Measurements from ENCODE around the gene BLID. TPM values are rescaled to one million over a fixed set of nuclear protein-coding genes. Genes with fewer than 3 reads are reported as not detected.

The BLID gene
- total and polyA plus RNA-seq, 3 donors from 2014 or later = 2.8 to 4.6 TPM; not detected in 1

GRCh38 chr11:122094836-122095235 is 21.2 kb downstream of the BLID start:
- no peaks in the 10 kb centered on the region for H3K36me3 ChIP-seq (ENCODE audit: low read depth, missing control alignments)
- H3K27ac ChIP-seq = peak overlapping the region in 1 of 2 donors; percentile 78
- no peaks in the 10 kb centered on the region for H3K27me3 ChIP-seq
- H3K9me3 ChIP-seq = no peaks in the 10 kb centered on the region
- no peaks in the 10 kb centered on the region for H3K4me1 ChIP-seq
- no peak for TF ChIP-seq CTCF (IDR thresholded peaks at IDR 0.05)
- TF ChIP-seq POLR2A (IDR thresholded peaks at IDR 0.05) = no peak
- intact Hi-C loops (cut with DNase I; ENCODE audit: low total_unique reads) = loop anchor here (5.0 kb wide), 1 partner anchor 438 kb away; no protein-coding TSS in a partner anchor
- WGBS, 2 donors = 45 to 58% methylated on average over 4 of the region's 4 CpGs
- no peak for DNase-seq
- no peak overlapping the region for H3K4me3 ChIP-seq

DNA sequence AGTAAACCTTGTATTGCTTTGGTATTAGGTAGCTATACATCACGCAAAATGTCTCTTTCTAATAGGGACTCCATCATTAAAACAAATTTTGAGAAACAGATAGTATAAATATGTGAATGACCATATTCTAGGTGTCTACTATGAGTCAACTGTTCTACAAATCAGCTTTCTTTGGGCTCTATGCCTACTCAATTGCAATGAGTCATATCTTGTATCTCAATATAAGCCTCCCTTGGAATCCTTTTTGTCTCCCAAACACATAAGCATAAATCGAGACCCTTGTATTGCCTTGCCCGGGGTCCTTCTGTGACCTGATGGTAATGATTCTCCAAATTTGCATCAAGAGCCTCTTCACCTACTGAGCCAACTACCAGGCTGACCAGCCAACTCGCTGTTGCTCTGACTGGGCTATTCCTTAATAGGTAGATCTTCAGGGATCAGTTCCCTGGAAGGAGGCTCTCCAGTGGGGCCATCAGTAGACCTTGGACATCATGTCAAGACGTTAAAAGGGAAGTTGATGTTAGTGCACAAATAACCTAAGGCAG is 22.2 kb downstream of the BLID start:
- no peak for DNase-seq
- Histone ChIP-seq H3K27me3 (no peaks in the 10 kb centered on the region), H3K4me3 (no peak overlapping the region), H3K4me1 (no peaks in the 10 kb centered on the region), H3K9me3 (no peaks in the 10 kb centered on the region), H3K36me3 (ENCODE audit: low read depth, missing control alignments) (no peaks in the 10 kb centered on the region), H3K27ac (no peak overlapping the region)
- intact Hi-C loops (cut with DNase I; ENCODE audit: low total_unique reads) = no loop called here
- TF ChIP-seq POLR2A (IDR thresholded peaks at IDR 0.05) (no peak), CTCF (IDR thresholded peaks at IDR 0.05) (no peak)
- WGBS, 2 donors = 70 to 73% methylated on average over 5 of the region's 5 CpGs

GRCh38 chr11:122091835-122092234 is 24.2 kb downstream of the BLID start:
- TF ChIP-seq POLR2A (IDR thresholded peaks at IDR 0.05) (no peak), CTCF (IDR thresholded peaks at IDR 0.05) (no peak)
- 72 to 82% methylated on average over 1 of the region's 1 CpG for WGBS, 2 donors
- intact Hi-C loops (cut with DNase I; ENCODE audit: low total_unique reads) = no loop called here

GRCh38 chr11:122089111-122089510 is 26.9 kb downstream of the BLID start:
- 37 to 44% methylated on average over 1 of the region's 1 CpG for WGBS, 2 donors
- intact Hi-C loops (cut with DNase I; ENCODE audit: low total_unique reads) = no loop called here
- Histone ChIP-seq H3K4me1 (peaks cover 4% of the 10 kb centered on the region), H3K4me3 (no peak overlapping the region), H3K36me3 (ENCODE audit: low read depth, missing control alignments) (no peaks in the 10 kb centered on the region), H3K27ac (no peak overlapping the region), H3K9me3 (no peaks in the 10 kb centered on the region), H3K27me3 (no peaks in the 10 kb centered on the region)
- no peak for DNase-seq
- TF ChIP-seq POLR2A (IDR thresholded peaks at IDR 0.05) (no peak), CTCF (IDR thresholded peaks at IDR 0.05) (no peak)

More at GRCh38 chr11:122091835-122092234, 24.2 kb downstream of the BLID start:
- no peak overlapping the region for H3K27ac ChIP-seq
- DNase-seq = no peak
- H3K4me1 ChIP-seq = no peaks in the 10 kb centered on the region
- no peaks in the 10 kb centered on the region for H3K27me3 ChIP-seq
- H3K36me3 ChIP-seq (ENCODE audit: low read depth, missing control alignments) = no peaks in the 10 kb centered on the region
- no peak overlapping the region for H3K4me3 ChIP-seq
- no peaks in the 10 kb centered on the region for H3K9me3 ChIP-seq

GRCh38 chr11:122085712-122086111 is 30.3 kb downstream of the BLID start:
- Histone ChIP-seq H3K4me3 (no peak overlapping the region), H3K9me3 (no peaks in the 10 kb centered on the region), H3K27ac (no peak overlapping the region), H3K36me3 (ENCODE audit: low read depth, missing control alignments) (no peaks in the 10 kb centered on the region), H3K27me3 (no peaks in the 10 kb centered on the region), H3K4me1 (peaks cover 4% of the 10 kb centered on the region)
- 45 to 55% methylated on average over 3 of the region's 3 CpGs for WGBS, 2 donors
- no peak for DNase-seq
- no peak for TF ChIP-seq CTCF (IDR thresholded peaks at IDR 0.05)
- TF ChIP-seq POLR2A (IDR thresholded peaks at IDR 0.05) = no peak
- intact Hi-C loops (cut with DNase I; ENCODE audit: low total_unique reads) = no loop called here
